Measurements from ENCODE around the gene BCAM.

Gene BCAM

GRCh38 chr19:44792281-44792680 lies 16.6 kb upstream of the BCAM start:
- DNase-seq (ENCODE audit: low read depth): no peak

GRCh38 chr19:44794610-44795009 lies 14.3 kb upstream of the BCAM start:
- DNase-seq (ENCODE audit: low read depth): no peak

- DNase-seq (ENCODE audit: low read depth): no peak
These were observed 13.4 kb upstream of the BCAM start for GRCh38 chr19:44795398-44795987.

- DNase-seq (ENCODE audit: low read depth): no peak
These were observed 12.2 kb upstream of the BCAM start for GRCh38 chr19:44796701-44797115.

GRCh38 chr19:44799627-44800346 lies 9.1 kb upstream of the BCAM start:
- no peak for DNase-seq (ENCODE audit: low read depth)

- peak; percentile 79 for DNase-seq (ENCODE audit: low read depth)
These were observed 8.4 kb upstream of the BCAM start for GRCh38 chr19:44800461-44800860.

- DNase-seq (ENCODE audit: low read depth): no peak
These were observed 5.2 kb upstream of the BCAM start for GRCh38 chr19:44803442-44804428.

- DNase-seq (ENCODE audit: low read depth): no peak
These were observed 2.6 kb upstream of the BCAM start for GRCh38 chr19:44806291-44806690.

GRCh38 chr19:44807162-44807561 lies 1.7 kb upstream of the BCAM start:
- DNase-seq (ENCODE audit: low read depth): no peak

- DNase-seq (ENCODE audit: low read depth): no peak
These were observed 1.0 kb upstream of the BCAM start for GRCh38 chr19:44807652-44808462.

GRCh38 chr19:44809577-44810233 lies 802 bp downstream of the BCAM start:
- no peak for DNase-seq (ENCODE audit: low read depth)

GRCh38 chr19:44810234-44811121 lies 1.6 kb downstream of the BCAM start:
- DNase-seq (ENCODE audit: low read depth): no peak

GRCh38 chr19:44811122-44811419 lies 2.2 kb downstream of the BCAM start:
- DNase-seq (ENCODE audit: low read depth): no peak

- no peak for DNase-seq (ENCODE audit: low read depth)
These were observed 3.3 kb downstream of the BCAM start for GRCh38 chr19:44812142-44812718.

GRCh38 chr19:44813070-44813840 lies 4.4 kb downstream of the BCAM start:
- DNase-seq (ENCODE audit: low read depth): no peak

- no peak for DNase-seq (ENCODE audit: low read depth)
These were observed 5.1 kb downstream of the BCAM start for GRCh38 chr19:44813841-44814470.

- DNase-seq (ENCODE audit: low read depth): no peak
These were observed 5.6 kb downstream of the BCAM start for GRCh38 chr19:44814517-44814916.

- DNase-seq (ENCODE audit: low read depth): no peak
These were observed 7.4 kb downstream of the BCAM start for GRCh38 chr19:44816301-44816700.

Measured in stimulated activated CD8-positive, alpha-beta memory T cell treated with anti-CD3 and anti-CD28 coated beads, Interleukin-15, amount 100 ng/mL, for 24 hours (primary cell).